HG02642 (cell line): ENCODE measurements around the gene RAP1GAP2.

Source experiments
- ATAC-seq: cut with Tn5 transposase; IDR thresholded peaks from one replicate; pipeline ENCODE4 v1.9.1; 2021; ENCODE audit warnings: mild to moderate bottlenecking; ENCODE audit not compliant: unreplicated experiment, poor library complexity

The RAP1GAP2 gene

GRCh38 chr17:2851615-2852014, 55.4 kb downstream of the RAP1GAP2 start:
- no peak for ATAC-seq

DNA sequence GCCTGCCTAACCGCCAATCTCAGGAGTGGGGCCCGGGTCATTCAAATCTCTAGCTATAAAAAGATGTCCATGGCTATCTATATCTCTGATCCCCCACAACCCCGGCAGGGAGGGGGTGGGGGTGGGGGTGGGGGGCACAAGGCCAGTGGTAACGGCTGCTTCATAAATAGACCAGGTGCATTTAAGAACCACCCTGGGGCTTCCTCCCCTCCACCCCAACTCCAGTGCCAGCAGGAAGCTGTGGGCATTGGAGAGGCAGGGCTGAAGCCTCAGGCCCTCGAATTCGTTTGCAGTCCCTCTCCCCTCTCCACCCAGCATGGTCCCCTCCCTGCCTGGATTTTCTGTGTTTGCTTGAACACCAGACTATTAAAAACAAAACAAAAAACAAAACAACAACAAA, 56.0 kb downstream of the RAP1GAP2 start:
- ATAC-seq, result no peak

DNA sequence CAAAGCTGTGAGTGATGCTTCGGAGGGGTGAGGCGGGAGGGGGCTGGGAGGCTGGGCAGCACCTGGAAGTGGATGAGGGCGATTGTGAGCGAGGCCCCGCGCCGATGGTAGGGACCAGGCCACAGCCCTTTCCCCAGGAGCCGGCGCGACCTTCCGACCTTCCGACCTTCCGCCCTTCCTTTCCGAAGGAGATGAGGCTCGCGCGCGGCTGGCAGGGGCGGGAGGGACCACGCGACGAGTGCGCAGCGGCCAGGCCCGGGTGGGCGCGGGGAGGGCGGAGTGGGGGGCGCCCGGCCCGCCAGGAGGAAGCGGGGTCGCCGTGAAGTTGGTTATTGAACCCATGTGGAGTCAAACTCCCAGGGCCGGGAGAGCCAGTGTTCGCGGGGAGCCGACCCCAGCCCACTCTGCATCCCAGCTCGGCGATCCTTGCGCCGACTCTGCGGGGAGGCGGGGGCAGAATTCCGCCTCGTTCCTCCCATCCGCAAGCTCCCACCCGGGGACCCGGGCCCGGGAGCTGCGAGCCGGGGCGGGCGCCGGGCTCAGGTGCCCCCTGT, 56.6 kb downstream of the RAP1GAP2 start:
- no peak for ATAC-seq

DNA sequence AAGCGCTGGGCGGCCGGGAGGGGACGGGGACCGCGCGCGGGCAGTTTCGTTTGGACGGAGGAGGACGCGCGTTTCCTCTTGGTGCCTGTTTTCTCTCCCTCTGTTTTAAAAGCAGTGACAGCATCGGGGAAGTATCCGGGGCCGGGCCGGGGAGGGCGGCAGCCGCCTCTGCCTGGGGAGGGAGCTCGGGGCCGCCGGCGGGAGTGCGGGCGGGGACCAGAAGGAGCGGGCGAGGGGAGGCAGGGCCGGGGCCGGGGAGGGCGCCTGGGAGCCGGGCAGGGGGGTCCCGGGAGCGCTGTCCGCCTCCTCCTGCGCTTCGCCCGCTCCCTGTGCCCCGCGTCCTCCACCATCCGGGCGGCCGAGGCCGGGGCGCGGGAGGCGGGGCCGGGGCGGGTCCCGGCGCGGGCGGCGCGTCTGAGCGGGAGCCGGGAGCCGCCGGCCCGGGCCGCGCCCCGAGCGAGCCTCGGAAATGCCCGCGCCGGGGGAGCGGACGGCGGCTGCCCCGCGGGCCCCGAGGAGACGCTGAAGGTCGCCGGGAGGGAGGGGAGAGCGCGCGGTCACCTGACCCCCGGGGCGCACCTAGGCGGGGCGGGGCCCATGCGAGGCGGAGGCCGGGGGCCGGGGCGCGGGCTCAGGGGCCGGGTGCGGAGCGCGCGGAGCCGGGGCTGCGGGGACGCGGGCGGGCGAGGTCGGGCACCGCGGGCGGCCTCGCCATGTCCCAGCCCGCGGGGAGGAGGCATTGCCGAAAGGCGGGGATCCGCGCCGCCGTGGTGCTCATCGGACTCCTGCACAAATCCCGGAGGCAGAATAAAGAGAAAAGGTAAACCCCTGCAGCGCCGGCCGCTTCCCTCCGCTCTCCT, 57.3 kb downstream of the RAP1GAP2 start:
- ATAC-seq, result no peak

- ATAC-seq, result no peak
These were observed 58.2 kb downstream of the RAP1GAP2 start for GRCh38 chr17:2854143-2855055.

GRCh38 chr17:2855063-2855600, 58.9 kb downstream of the RAP1GAP2 start:
- ATAC-seq, result no peak

DNA sequence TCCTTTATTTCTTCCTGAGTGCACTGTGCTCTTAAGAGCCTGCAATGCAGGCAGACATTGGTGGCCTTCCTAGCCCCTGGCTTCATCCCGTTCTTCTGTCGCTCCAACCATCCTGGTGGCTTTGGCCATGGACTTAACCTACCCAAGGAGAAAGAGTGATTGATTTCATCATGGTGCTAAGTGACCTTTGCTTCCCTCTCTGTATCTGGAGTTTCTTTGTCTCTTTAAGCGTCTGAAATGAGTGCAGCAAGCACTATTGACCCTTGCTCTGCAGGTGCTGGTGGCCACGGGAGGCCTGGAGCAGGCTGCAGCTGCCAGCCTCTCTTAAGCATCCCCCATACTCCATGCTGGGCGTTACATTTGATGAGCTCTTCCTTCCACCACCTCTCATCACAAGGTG, 60.5 kb downstream of the RAP1GAP2 start:
- no peak for ATAC-seq

GRCh38 chr17:2860045-2860444, 63.8 kb downstream of the RAP1GAP2 start:
- no peak for ATAC-seq

DNA sequence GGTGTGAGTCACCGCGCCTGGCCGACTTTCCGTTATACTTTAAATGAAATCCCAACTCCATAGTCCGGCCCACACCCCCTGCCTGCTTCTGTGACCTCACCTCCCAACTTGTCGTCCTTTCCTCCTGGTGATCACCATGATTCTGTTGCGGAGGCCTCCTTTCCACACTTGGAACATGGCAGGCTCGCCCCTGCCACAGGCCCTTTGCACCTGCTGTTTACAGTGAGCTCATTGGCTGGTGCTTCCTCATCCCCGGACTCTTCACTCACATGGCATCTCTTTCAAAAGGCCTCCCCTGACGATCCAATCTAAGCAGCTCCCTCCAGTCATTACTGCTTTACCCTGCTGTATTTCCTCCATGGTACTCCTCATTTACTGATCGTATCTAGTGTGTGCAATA, 64.6 kb downstream of the RAP1GAP2 start:
- ATAC-seq, result no peak

- no peak for ATAC-seq
These were observed 66.0 kb downstream of the RAP1GAP2 start for GRCh38 chr17:2862197-2862596.

DNA sequence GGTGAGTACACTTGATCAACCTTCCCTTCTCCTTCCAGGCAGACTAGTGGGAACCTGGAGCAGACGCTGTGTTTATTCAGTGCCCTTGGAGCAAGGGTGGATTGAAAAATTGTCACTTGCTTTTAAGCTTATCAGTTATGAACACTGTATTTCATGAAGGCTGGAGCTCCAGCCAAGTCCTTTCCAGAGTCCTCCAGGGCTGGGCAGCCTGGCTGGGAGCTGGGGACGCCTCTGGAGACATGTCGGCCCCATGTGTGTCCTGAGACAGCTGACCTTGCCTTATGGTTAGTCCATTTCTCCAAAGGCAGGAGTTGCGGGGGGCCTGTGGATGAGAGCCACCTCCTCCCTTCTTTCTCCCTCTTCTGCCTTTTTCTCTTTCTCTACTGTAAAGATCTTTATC, 67.0 kb downstream of the RAP1GAP2 start:
- no peak for ATAC-seq

- ATAC-seq, result no peak
These were observed 69.0 kb downstream of the RAP1GAP2 start for GRCh38 chr17:2865228-2865627.

DNA sequence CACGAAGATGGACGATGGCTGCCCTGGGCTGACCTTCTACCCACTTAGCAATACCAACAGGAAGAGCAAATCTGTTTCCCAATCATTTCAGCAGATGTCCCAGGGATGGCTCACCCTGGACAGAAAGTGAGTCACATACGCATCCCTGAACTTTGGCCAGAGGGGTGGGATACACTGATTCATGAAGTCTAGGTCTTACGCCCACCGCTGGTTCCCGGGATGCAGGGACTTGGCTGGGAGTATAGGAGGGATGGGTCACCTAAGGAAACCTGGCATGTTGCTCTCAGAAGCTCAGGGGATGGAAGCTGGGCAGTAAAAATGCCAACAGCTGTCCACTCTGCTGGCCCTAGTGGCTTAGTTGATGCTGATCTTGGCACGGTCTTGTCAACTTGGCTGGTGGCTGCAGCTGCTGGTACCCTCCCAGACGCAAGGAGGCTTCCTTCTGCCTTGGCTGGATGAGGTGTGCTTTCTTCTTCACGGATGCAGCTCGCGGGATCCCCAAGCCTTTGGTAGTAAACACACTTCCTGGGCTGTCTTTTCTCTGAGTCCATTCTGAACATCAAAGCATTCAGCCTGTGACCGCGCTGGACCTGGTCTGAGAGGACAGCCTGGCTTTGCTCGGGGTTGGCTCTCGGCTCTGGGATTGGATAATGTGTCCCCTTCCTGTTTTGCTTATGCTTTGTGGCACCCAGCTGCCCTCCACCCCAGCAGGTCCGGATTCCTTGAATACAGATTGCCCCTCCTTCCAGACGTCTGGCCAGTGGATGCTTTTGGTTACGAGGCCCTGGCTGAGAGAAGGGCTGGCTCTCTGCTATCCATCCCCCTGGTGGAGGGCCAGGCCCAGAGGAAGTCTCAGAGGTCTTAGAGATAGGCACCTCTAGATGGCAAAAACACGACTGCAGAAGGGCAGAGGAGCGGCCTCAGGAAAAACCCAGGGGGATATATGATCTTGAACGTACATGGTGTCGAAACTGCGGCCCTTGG, 71.5 kb downstream of the RAP1GAP2 start:
- no peak for ATAC-seq

- no peak for ATAC-seq
These were observed 73.4 kb downstream of the RAP1GAP2 start for GRCh38 chr17:2869604-2870003.

DNA sequence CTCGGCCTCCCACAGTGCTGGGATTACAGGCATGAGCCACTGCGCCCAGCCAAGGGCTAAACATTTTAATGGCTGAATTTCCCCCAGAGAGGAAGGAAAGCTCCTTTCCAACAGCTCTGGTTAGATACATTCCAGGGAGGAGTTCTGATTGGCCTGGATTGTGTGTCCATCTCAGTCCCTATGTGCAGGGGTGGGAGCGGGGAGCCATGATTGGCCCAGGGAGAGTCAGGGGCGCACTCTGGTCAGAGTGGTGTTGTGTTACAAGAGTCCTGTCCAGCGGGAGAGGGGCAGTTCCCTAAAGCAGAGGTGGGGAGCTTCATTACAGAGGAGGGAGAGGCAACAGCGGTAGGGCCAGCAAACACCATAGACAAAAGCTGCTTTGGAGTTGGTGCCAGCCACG, 75.0 kb downstream of the RAP1GAP2 start:
- ATAC-seq, result no peak

DNA sequence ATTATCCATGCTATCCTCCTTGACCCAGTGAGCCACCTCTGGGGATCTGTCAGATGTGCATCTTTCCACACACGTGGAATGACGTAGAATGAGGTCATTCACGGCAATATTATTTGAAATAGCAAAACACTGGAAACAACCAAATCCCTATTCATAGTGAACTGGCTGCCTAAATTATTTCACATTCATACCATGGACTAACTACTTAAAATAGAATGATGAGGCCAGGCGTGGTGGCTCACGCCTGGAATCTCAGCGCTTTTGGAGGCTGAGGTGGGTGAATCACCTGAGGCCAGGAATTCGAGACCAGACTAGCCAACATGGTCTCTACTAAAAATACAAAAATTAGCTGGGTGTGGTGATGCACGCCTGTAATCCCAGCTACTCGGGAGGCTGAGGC, 75.5 kb downstream of the RAP1GAP2 start:
- no peak for ATAC-seq

DNA sequence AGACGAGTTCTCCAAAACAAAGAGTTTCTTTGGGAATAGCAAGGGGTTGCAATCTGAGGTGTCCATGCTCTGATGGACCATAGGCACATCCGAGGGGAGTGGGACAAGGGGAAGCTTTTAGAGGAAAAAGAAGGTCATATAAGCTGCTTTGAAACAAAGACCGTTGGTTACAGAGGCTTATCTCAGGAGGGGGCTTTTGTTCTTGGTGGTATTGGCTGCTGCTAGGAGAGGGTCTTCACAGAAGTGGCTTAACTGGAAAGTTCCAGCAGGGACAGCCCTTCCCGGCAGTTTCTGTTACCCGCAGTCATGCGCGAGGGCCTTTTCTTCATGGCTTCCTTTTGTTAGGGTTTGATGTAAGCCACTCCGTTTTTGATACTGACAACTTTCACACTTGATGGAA, 76.0 kb downstream of the RAP1GAP2 start:
- ATAC-seq, result no peak

GRCh38 chr17:2874189-2874686, 78.0 kb downstream of the RAP1GAP2 start:
- no peak for ATAC-seq

- no peak for ATAC-seq
These were observed 79.4 kb downstream of the RAP1GAP2 start for GRCh38 chr17:2875608-2876007.
